ENCODE results near the gene NRCAM. TPM values are rescaled to one million over a fixed set of nuclear protein-coding genes. Genes with fewer than 3 reads are reported as not detected.
A peak's percentile ranks its signal among the peaks of the same experiment; 100 is the strongest.

NRCAM gene
- total RNA-seq, 1 donor from 2014 or later, result 0.26 TPM

GRCh38 chr7:108430664-108431063 lies 25.6 kb downstream of the NRCAM start:
- no peak for FAIRE-seq
- TF ChIP-seq CTCF (IDR thresholded peaks at IDR 0.05; ENCODE audit: insufficient read depth, low read length, severe bottlenecking), result no peak
- no peaks in the 10 kb centered on the region for H3K27me3 ChIP-seq (ENCODE audit: control insufficient read depth, insufficient read depth, low read length)
- H3K36me3 ChIP-seq (ENCODE audit: control insufficient read depth, insufficient read depth, low read length), result no peaks in the 10 kb centered on the region
- no peak overlapping the region for H3K4me3 ChIP-seq (ENCODE audit: low read depth, low read length)
- no peak for DNase-seq (ENCODE audit: low read depth)

GRCh38 chr7:108427766-108428165 lies 28.5 kb downstream of the NRCAM start:
- no peak for TF ChIP-seq CTCF (IDR thresholded peaks at IDR 0.05; ENCODE audit: insufficient read depth, low read length, severe bottlenecking)
- DNase-seq (ENCODE audit: low read depth) (no peak), FAIRE-seq (no peak)
- Histone ChIP-seq H3K4me3 (ENCODE audit: low read depth, low read length) (no peak overlapping the region), H3K27me3 (ENCODE audit: control insufficient read depth, insufficient read depth, low read length) (no peaks in the 10 kb centered on the region), H3K36me3 (ENCODE audit: control insufficient read depth, insufficient read depth, low read length) (no peaks in the 10 kb centered on the region)

GRCh38 chr7:108425714-108426275 lies 30.4 kb downstream of the NRCAM start:
- FAIRE-seq (no peak), DNase-seq (ENCODE audit: low read depth) (peak; percentile 78)
- TF ChIP-seq CTCF (IDR thresholded peaks at IDR 0.05; ENCODE audit: insufficient read depth, low read length, severe bottlenecking), result no peak
- Histone ChIP-seq H3K4me3 (ENCODE audit: low read depth, low read length) (no peak overlapping the region), H3K27me3 (ENCODE audit: control insufficient read depth, insufficient read depth, low read length) (no peaks in the 10 kb centered on the region), H3K36me3 (ENCODE audit: control insufficient read depth, insufficient read depth, low read length) (no peaks in the 10 kb centered on the region)

- no peak for TF ChIP-seq CTCF (IDR thresholded peaks at IDR 0.05; ENCODE audit: insufficient read depth, low read length, severe bottlenecking)
- H3K4me3 ChIP-seq (ENCODE audit: low read depth, low read length), result no peak overlapping the region
- no peaks in the 10 kb centered on the region for H3K27me3 ChIP-seq (ENCODE audit: control insufficient read depth, insufficient read depth, low read length)
- DNase-seq (ENCODE audit: low read depth), result no peak
- H3K36me3 ChIP-seq (ENCODE audit: control insufficient read depth, insufficient read depth, low read length), result no peaks in the 10 kb centered on the region
- no peak for FAIRE-seq
Measured at GRCh38 chr7:108424013-108424412, 32.2 kb downstream of the NRCAM start.

- TF ChIP-seq CTCF (IDR thresholded peaks at IDR 0.05; ENCODE audit: insufficient read depth, low read length, severe bottlenecking), result no peak
- no peaks in the 10 kb centered on the region for H3K36me3 ChIP-seq (ENCODE audit: control insufficient read depth, insufficient read depth, low read length)
- FAIRE-seq (no peak), DNase-seq (ENCODE audit: low read depth) (no peak)
- no peaks in the 10 kb centered on the region for H3K27me3 ChIP-seq (ENCODE audit: control insufficient read depth, insufficient read depth, low read length)
- no peak overlapping the region for H3K4me3 ChIP-seq (ENCODE audit: low read depth, low read length)
Measured at GRCh38 chr7:108423089-108423989, 32.9 kb downstream of the NRCAM start.
